D721Med (cell line): Measurements from ENCODE around the gene PCBP3.
"Not testable (repeated sequence)": the region's sequence is repeated elsewhere in the genome, so short reads cannot be mapped to it uniquely, and the experiment has no call there.

ENCODE experiments used
- DNase-seq: peaks from one replicate; pipeline ENCODE4 v3.0.0; 2011; ENCODE audit warnings: low spot score; ENCODE audit not compliant: insufficient read length
- FAIRE-seq: peaks from 2 replicates; lab custom pipeline; 2011; peaks lifted over from hg19 to GRCh38; lab: Jason Lieb, UNC
- CTCF ChIP-seq: IDR thresholded peaks from 2 replicates; pipeline ENCODE4 v1.5.1; 2012; ENCODE audit warnings: mild to moderate bottlenecking, control low read depth; ENCODE audit not compliant: insufficient read depth; ENCODE audit errors: missing control alignments

PCBP3 gene

GRCh38 chr21:45830720-45831366, 187.3 kb downstream of the PCBP3 start:
- DNase-seq (no peak), FAIRE-seq (no peak)
- TF ChIP-seq CTCF, result no peak

GRCh38 chr21:45831991-45832740, 188.6 kb downstream of the PCBP3 start:
- DNase-seq (no peak), FAIRE-seq (no peak)
- TF ChIP-seq CTCF, result no peak

- FAIRE-seq, DNase-seq: not testable (repeated sequence)
Observed at GRCh38 chr21:45832741-45833235, 189.3 kb downstream of the PCBP3 start.

- no peak for FAIRE-seq
- DNase-seq, result no peak
Observed at GRCh38 chr21:45833414-45833813, 189.9 kb downstream of the PCBP3 start.

GRCh38 chr21:45834026-45834715, 190.6 kb downstream of the PCBP3 start:
- TF ChIP-seq CTCF, result no peak
- FAIRE-seq (no peak), DNase-seq (no peak)

More at GRCh38 chr21:45833414-45833813, 189.9 kb downstream of the PCBP3 start:
- TF ChIP-seq CTCF, result no peak

- TF ChIP-seq CTCF, result no peak
- DNase-seq (no peak), FAIRE-seq (no peak)
Observed at GRCh38 chr21:45834821-45835293, 191.3 kb downstream of the PCBP3 start.
